NCI-H2029 treated with DMSO at 0.1 percent for 48 hours (cell line): ENCODE measurements around the gene ZNF428.

Experiments used
- DNase-seq: peaks from one replicate; lab custom pipeline; 2025; lab: John Stamatoyannopoulos, UW

ZNF428 gene

GRCh38 chr19:43562226-43562697 is 57.2 kb downstream of the ZNF428 start:
- DNase-seq, result no peak

- DNase-seq, result no peak
Observed at GRCh38 chr19:43561139-43561970, 58.1 kb downstream of the ZNF428 start.

DNA sequence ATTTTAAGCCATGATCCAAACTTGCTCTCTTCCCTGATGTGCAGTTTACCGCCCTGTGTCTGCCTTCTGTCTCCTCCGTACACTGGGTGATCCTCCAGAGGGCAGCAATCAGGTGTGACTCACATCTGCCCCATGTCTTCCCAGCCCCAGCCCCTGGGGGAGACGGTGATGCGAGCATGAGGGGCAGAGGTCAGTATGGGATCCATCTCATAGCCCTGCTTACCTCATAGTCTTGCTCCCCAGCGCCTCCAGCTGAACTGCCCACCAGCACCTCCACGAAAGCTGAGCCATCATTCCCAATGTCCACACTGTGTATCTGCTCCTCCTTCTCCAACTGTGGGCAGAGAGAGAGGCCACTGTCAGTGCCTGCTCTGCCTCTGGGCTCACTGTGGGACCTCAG is 58.7 kb downstream of the ZNF428 start:
- DNase-seq, result no peak
